GM18526 (cell line): ENCODE measurements around the gene RALGPS2.

ENCODE experiments used
- POLR2A ChIP-seq: IDR thresholded peaks from 3 replicates; pipeline ENCODE4 v1.6.1; 2011; ENCODE audit not compliant: insufficient read length; ENCODE audit errors: extremely low read depth

Gene RALGPS2

GRCh38 chr1:178808529-178808928 is 83.5 kb downstream of the RALGPS2 start:
- no peak for TF ChIP-seq POLR2A

GRCh38 chr1:178810585-178810984 is 85.5 kb downstream of the RALGPS2 start:
- no peak for TF ChIP-seq POLR2A

- no peak for TF ChIP-seq POLR2A
Measured at GRCh38 chr1:178818416-178818815, 93.4 kb downstream of the RALGPS2 start.

- no peak for TF ChIP-seq POLR2A
Measured at GRCh38 chr1:178819123-178819522, 94.1 kb downstream of the RALGPS2 start.

- no peak for TF ChIP-seq POLR2A
Measured at GRCh38 chr1:178821134-178821866, 96.3 kb downstream of the RALGPS2 start.

- no peak for TF ChIP-seq POLR2A
Measured at GRCh38 chr1:178825167-178825566, 100.1 kb downstream of the RALGPS2 start.

- TF ChIP-seq POLR2A, result no peak
Measured at GRCh38 chr1:178844436-178844835, 119.4 kb downstream of the RALGPS2 start.

GRCh38 chr1:178846306-178846705 is 121.3 kb downstream of the RALGPS2 start:
- no peak for TF ChIP-seq POLR2A

GRCh38 chr1:178847396-178847849 is 122.4 kb downstream of the RALGPS2 start:
- no peak for TF ChIP-seq POLR2A

- no peak for TF ChIP-seq POLR2A
Measured at GRCh38 chr1:178849918-178850317, 124.9 kb downstream of the RALGPS2 start.

- no peak for TF ChIP-seq POLR2A
Measured at GRCh38 chr1:178857126-178857525, 132.1 kb downstream of the RALGPS2 start.

GRCh38 chr1:178862416-178862815 is 137.4 kb downstream of the RALGPS2 start:
- TF ChIP-seq POLR2A, result no peak

- no peak for TF ChIP-seq POLR2A
Measured at GRCh38 chr1:178862864-178863263, 137.8 kb downstream of the RALGPS2 start.

GRCh38 chr1:178864326-178864725 is 139.3 kb downstream of the RALGPS2 start:
- no peak for TF ChIP-seq POLR2A

- no peak for TF ChIP-seq POLR2A
Measured at GRCh38 chr1:178867670-178868069, 142.6 kb downstream of the RALGPS2 start.

GRCh38 chr1:178868706-178869105 is 143.7 kb downstream of the RALGPS2 start:
- no peak for TF ChIP-seq POLR2A

- no peak for TF ChIP-seq POLR2A
Measured at GRCh38 chr1:178869119-178869697, 144.2 kb downstream of the RALGPS2 start.
